Measurements from ENCODE around the gene CELF2. TPM values are rescaled to one million over a fixed set of nuclear protein-coding genes. Genes with fewer than 3 reads are reported as not detected.
"Not testable (repeated sequence)": the region's sequence is repeated elsewhere in the genome, so short reads cannot be mapped to it uniquely, and the experiment has no call there.

CELF2 gene
- total RNA-seq, 1 donor from 2014 or later = 11.0 TPM

- H3K4me3 ChIP-seq (ENCODE audit: low read depth, low read length) = no peak overlapping the region
- no peak for DNase-seq (ENCODE audit: low read depth)
- TF ChIP-seq CTCF (conservative IDR thresholded peaks at IDR 0.05; ENCODE audit: low read depth, low read length) = no peak
These were observed 161.2 kb downstream of the CELF2 start for GRCh38 chr10:11178606-11179515.

GRCh38 chr10:11179516-11180105 is 161.9 kb downstream of the CELF2 start:
- no peak for TF ChIP-seq CTCF (conservative IDR thresholded peaks at IDR 0.05; ENCODE audit: low read depth, low read length)
- no peak for DNase-seq (ENCODE audit: low read depth)
- H3K4me3 ChIP-seq (ENCODE audit: low read depth, low read length) = no peak overlapping the region

GRCh38 chr10:11180228-11180627 is 162.6 kb downstream of the CELF2 start:
- DNase-seq (ENCODE audit: low read depth) = no peak

GRCh38 chr10:11181978-11182377 is 164.3 kb downstream of the CELF2 start:
- no peak for TF ChIP-seq CTCF (conservative IDR thresholded peaks at IDR 0.05; ENCODE audit: low read depth, low read length)
- no peak overlapping the region for H3K4me3 ChIP-seq (ENCODE audit: low read depth, low read length)
- DNase-seq (ENCODE audit: low read depth) = no peak

More at GRCh38 chr10:11180228-11180627, 162.6 kb downstream of the CELF2 start:
- H3K4me3 ChIP-seq (ENCODE audit: low read depth, low read length) = no peak overlapping the region
- TF ChIP-seq CTCF (conservative IDR thresholded peaks at IDR 0.05; ENCODE audit: low read depth, low read length) = no peak

GRCh38 chr10:11183015-11183414 is 165.3 kb downstream of the CELF2 start:
- H3K4me3 ChIP-seq (ENCODE audit: low read depth, low read length) = no peak overlapping the region
- no peak for DNase-seq (ENCODE audit: low read depth)
- TF ChIP-seq CTCF (conservative IDR thresholded peaks at IDR 0.05; ENCODE audit: low read depth, low read length) = no peak

GRCh38 chr10:11184093-11184492 is 166.4 kb downstream of the CELF2 start:
- H3K4me3 ChIP-seq (ENCODE audit: low read depth, low read length) = no peak overlapping the region
- DNase-seq (ENCODE audit: low read depth) = no peak
- no peak for TF ChIP-seq CTCF (conservative IDR thresholded peaks at IDR 0.05; ENCODE audit: low read depth, low read length)

- H3K4me3 ChIP-seq (ENCODE audit: low read depth, low read length); DNase-seq (ENCODE audit: low read depth): not testable (repeated sequence)
These were observed 167.5 kb downstream of the CELF2 start for GRCh38 chr10:11185128-11185665.

Measured in epithelial cell of proximal tubule (primary cell).